Activated CD8-positive, alpha-beta memory T cell treated with anti-CD3 and anti-CD28 coated beads for 1 hour (primary cell): ENCODE results near the gene MATK.

Source experiments
- DNase-seq, 2 donors: peaks; one replicate each; pipeline ENCODE4 v3.0.0-alpha.2; 2020; ENCODE audit warnings: low read depth in 1 of 2; ENCODE audit errors: extremely low read depth in 1 of 2

The MATK gene

GRCh38 chr19:3792114-3792513 is 5.9 kb upstream of the MATK start:
- no peak for DNase-seq

GRCh38 chr19:3790941-3791340 is 4.8 kb upstream of the MATK start:
- no peak for DNase-seq

GRCh38 chr19:3790209-3790734 is 4.1 kb upstream of the MATK start:
- no peak for DNase-seq

- DNase-seq: no peak
These were observed 3.0 kb upstream of the MATK start for GRCh38 chr19:3788996-3789778.

- DNase-seq: no peak
These were observed 687 bp downstream of the MATK start for GRCh38 chr19:3785451-3785937.

- DNase-seq: no peak
These were observed 1.4 kb downstream of the MATK start for GRCh38 chr19:3784607-3785450.

GRCh38 chr19:3783660-3784584 is 2.3 kb downstream of the MATK start:
- no peak for DNase-seq

- DNase-seq: no peak
These were observed 3.3 kb downstream of the MATK start for GRCh38 chr19:3782903-3783302.

GRCh38 chr19:3782330-3782729 is 3.9 kb downstream of the MATK start:
- no peak for DNase-seq

GRCh38 chr19:3781603-3782002 is 4.6 kb downstream of the MATK start:
- no peak for DNase-seq

GRCh38 chr19:3780786-3781304 is 5.3 kb downstream of the MATK start:
- no peak for DNase-seq

- no peak for DNase-seq
These were observed 7.1 kb downstream of the MATK start for GRCh38 chr19:3778899-3779723.

GRCh38 chr19:3778104-3778867 is 7.9 kb downstream of the MATK start:
- no peak for DNase-seq

GRCh38 chr19:3776479-3777040 is 9.6 kb downstream of the MATK start:
- DNase-seq: no peak

GRCh38 chr19:3775831-3776230 is 10.3 kb downstream of the MATK start:
- no peak for DNase-seq

- no peak for DNase-seq
These were observed 10.8 kb downstream of the MATK start for GRCh38 chr19:3775374-3775711.

GRCh38 chr19:3774621-3775373 is 11.4 kb downstream of the MATK start:
- no peak for DNase-seq
